HG03139 (cell line): ENCODE measurements around the gene TMEM163.
"Not testable (repeated sequence)": the region's sequence is repeated elsewhere in the genome, so short reads cannot be mapped to it uniquely, and the experiment has no call there.

ENCODE experiments used
- ATAC-seq: cut with Tn5 transposase; IDR thresholded peaks from one replicate; pipeline ENCODE4 v1.9.1; 2021; ENCODE audit not compliant: unreplicated experiment

The TMEM163 gene

GRCh38 chr2:134583462-134583861, 135.3 kb downstream of the TMEM163 start:
- no peak for ATAC-seq

GRCh38 chr2:134582547-134582899, 136.3 kb downstream of the TMEM163 start:
- no peak for ATAC-seq

GRCh38 chr2:134581877-134582546, 136.8 kb downstream of the TMEM163 start:
- peak; percentile 46 for ATAC-seq

GRCh38 chr2:134578316-134578715, 140.5 kb downstream of the TMEM163 start:
- ATAC-seq, result no peak

GRCh38 chr2:134576478-134576877, 142.3 kb downstream of the TMEM163 start:
- ATAC-seq, result no peak

- no peak for ATAC-seq
Observed at GRCh38 chr2:134575888-134576287, 142.9 kb downstream of the TMEM163 start.

- ATAC-seq, result no peak
Observed at GRCh38 chr2:134574611-134575330, 144.0 kb downstream of the TMEM163 start.

GRCh38 chr2:134573724-134574123, 145.1 kb downstream of the TMEM163 start:
- no peak for ATAC-seq

- ATAC-seq, result no peak
Observed at GRCh38 chr2:134573085-134573370, 145.8 kb downstream of the TMEM163 start.

- ATAC-seq, result no peak
Observed at GRCh38 chr2:134572314-134573084, 146.3 kb downstream of the TMEM163 start.

- peak; percentile 56 for ATAC-seq
Observed at GRCh38 chr2:134570676-134571075, 148.1 kb downstream of the TMEM163 start.

- no peak for ATAC-seq
Observed at GRCh38 chr2:134568413-134568812, 150.4 kb downstream of the TMEM163 start.

GRCh38 chr2:134567666-134568065, 151.1 kb downstream of the TMEM163 start:
- no peak for ATAC-seq

- ATAC-seq, result not testable (repeated sequence)
Observed at GRCh38 chr2:134564955-134565354, 153.8 kb downstream of the TMEM163 start.

GRCh38 chr2:134564549-134564948, 154.3 kb downstream of the TMEM163 start:
- no peak for ATAC-seq

- no peak for ATAC-seq
Observed at GRCh38 chr2:134558208-134558830, 160.5 kb downstream of the TMEM163 start.

GRCh38 chr2:134555411-134555810, 163.4 kb downstream of the TMEM163 start:
- no peak for ATAC-seq

- no peak for ATAC-seq
Observed at GRCh38 chr2:134553657-134554056, 165.1 kb downstream of the TMEM163 start.

GRCh38 chr2:134550566-134551164, 168.1 kb downstream of the TMEM163 start:
- no peak for ATAC-seq

- no peak for ATAC-seq
Observed at GRCh38 chr2:134549104-134549503, 169.7 kb downstream of the TMEM163 start.

- ATAC-seq, result no peak
Observed at GRCh38 chr2:134540990-134541389, 177.8 kb downstream of the TMEM163 start.
